GM10266 (cell line): Measurements from ENCODE around the gene HNF4A.

Experiments
- DNase-seq: peaks from one replicate; pipeline ENCODE4 v3.0.0; 2012; ENCODE audit errors: extremely low spot score
- TF ChIP-seq, protein P1 (sequence below): IDR thresholded peaks from 2 replicates; pipeline ENCODE4 v1.5.1; 2012; ENCODE audit warnings: mild to moderate bottlenecking, low read depth; ENCODE audit not compliant: control insufficient read depth, insufficient read depth; ENCODE audit errors: missing control alignments

Gene HNF4A

DNA sequence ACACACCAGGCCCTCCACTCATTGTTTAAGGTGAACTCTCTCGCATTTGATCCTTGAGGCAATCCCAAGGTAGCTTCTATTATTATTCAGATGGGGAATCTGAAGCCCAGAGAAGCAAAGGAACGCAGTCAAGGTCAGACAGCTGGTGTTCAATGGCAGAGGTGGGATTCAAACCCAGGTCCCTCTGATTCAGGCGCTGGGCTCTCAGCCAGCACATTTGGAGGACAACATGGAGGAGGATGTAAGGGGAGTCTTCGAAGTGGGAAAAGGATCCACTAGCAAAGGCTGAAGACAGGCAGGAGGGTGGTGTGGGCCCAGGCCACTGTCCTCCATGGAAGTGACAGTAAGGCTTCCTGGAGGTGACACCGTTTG, 106.3 kb downstream of the HNF4A start:
- TF ChIP-seq, protein P1, sequence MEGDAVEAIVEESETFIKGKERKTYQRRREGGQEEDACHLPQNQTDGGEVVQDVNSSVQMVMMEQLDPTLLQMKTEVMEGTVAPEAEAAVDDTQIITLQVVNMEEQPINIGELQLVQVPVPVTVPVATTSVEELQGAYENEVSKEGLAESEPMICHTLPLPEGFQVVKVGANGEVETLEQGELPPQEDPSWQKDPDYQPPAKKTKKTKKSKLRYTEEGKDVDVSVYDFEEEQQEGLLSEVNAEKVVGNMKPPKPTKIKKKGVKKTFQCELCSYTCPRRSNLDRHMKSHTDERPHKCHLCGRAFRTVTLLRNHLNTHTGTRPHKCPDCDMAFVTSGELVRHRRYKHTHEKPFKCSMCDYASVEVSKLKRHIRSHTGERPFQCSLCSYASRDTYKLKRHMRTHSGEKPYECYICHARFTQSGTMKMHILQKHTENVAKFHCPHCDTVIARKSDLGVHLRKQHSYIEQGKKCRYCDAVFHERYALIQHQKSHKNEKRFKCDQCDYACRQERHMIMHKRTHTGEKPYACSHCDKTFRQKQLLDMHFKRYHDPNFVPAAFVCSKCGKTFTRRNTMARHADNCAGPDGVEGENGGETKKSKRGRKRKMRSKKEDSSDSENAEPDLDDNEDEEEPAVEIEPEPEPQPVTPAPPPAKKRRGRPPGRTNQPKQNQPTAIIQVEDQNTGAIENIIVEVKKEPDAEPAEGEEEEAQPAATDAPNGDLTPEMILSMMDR = no peak
- DNase-seq = no peak

DNA sequence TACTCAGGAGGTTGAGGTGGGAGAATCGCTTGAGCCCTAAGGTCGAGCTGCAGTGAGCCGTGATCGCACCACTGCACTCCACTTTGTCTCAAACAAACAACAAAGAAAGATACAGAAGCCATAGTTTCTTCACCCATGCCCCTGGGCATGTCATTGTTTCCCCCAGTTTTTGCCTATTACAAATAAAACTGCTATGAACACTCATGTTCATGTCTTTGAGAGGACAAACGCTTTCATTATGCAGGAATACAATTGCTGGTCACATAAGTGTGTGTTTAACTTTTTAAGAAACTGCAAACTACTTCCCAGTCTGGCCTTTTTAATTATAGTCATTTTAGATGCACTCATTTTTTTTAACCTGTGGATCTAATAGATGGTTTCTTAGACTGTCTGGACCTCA, 108.0 kb downstream of the HNF4A start:
- DNase-seq = no peak
- TF ChIP-seq, protein P1 = no peak

DNA sequence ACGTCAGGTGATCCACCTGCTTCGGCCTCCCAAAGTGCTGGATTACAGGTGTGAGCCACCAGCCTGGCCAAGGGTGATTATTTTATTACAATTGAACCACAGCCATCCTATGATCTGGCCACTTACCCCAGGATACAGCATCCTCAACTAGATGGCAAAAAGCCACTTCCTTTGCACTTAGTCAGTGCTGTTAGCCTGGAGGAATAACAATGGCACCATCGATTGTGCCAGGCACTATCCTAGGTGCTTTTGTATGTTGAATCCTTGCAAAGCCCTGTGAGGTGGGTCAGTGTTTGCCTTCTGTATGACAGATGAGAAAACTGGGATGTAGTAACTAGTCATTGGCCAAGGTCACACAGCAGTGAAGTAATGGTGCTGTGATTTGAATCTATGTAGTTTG, 109.0 kb downstream of the HNF4A start:
- no peak for DNase-seq
- TF ChIP-seq, protein P1 = no peak

- DNase-seq = no peak
Observed at GRCh38 chr20:44465001-44465560, 109.6 kb downstream of the HNF4A start.

DNA sequence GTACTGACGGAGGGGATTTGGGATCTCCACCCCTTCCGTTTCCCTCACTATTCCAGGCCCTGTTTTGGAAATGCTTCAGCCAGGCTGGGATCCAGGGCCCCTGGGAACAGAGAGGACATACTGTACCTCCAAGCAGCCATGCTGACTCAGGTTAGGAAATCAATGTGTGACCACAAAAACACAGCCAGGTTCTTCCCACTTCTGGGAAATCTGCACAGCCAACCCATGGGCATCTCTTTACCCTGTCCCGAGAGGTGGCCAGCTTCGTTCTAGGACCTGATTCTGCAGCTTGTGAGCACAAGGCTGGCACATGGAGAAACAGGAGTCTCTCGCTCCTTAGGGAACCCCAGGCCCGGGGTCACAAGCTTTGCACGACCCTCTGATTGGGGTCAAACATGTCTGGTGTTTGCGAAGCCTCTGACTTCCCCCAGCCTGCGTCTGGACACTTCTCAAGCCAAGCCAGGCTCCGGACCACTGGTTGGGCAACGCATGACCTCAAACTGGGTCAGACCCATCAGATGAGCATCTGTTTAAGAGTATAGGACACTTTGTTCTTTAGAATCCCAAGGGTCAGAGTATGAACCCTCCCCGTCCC, 111.9 kb downstream of the HNF4A start:
- TF ChIP-seq, protein P1 = no peak
- no peak for DNase-seq

More at GRCh38 chr20:44465001-44465560, 109.6 kb downstream of the HNF4A start:
- TF ChIP-seq, protein P1 = no peak

DNA sequence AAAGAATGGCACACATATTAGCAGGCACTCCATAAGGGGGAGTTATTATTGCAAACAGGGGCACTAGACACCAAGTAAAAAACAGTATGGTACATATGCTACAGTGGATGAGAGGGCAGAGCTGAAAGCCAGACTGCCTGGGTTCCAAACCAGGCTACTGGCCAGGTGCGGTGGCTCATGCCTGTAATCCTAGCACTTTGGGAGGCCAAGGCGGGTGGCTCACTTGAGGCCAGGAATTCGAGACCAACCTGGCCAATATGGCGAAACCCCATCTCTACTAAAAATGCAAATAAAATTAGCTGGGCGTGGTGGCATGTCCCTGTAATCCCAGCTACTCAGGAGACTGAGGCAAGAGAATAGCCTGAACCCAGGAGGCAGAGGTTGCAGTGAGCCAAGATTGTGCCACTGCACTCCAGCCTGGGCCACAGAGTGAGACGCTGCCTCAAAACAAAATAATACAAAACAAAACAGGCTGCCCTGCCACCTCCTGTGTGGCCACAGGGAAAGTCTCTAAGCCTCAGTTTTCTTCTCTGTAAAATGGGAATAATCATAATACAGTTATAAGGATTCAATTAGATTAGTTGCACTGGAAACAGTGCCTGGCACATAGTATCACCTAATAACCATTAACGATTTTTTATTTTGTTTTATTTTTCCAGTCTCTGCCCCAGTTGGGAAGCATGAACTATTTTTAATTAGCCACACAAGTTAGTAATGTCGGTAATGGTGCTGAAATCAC, 112.7 kb downstream of the HNF4A start:
- TF ChIP-seq, protein P1 = no peak
- no peak for DNase-seq

GRCh38 chr20:44470327-44470726, 114.8 kb downstream of the HNF4A start:
- DNase-seq = no peak
- TF ChIP-seq, protein P1 = no peak
